Prostate gland (tissue), 2 donors: ENCODE results near the gene SPRING1. TPM values are rescaled to one million over a fixed set of nuclear protein-coding genes. Genes with fewer than 3 reads are reported as not detected.
"Not testable (repeated sequence)": the region's sequence is repeated elsewhere in the genome, so short reads cannot be mapped to it uniquely, and the experiment has no call there.

Source experiments
- DNase-seq: peaks from one replicate; pipeline ENCODE4 v3.0.0-alpha.2; 2019; ENCODE audit warnings: low spot score
- H3K27ac ChIP-seq, 2 donors: fragments of 200-600 bp; sonication (generic); 2 replicates each; pipeline ENCODE4 v1.5.1; 2017 to 2019
- H3K27me3 ChIP-seq: fragments of 200-600 bp; sonication (generic); replicated peaks from 2 replicates; pipeline ENCODE4 v1.5.1; 2019; ENCODE audit not compliant: insufficient read depth
- H3K36me3 ChIP-seq, 2 donors: fragments of 200-600 bp; sonication (generic); 1 replicate in 1 of 2; 2 replicates in 1 of 2; pipeline versions ENCODE4 v1.5.1 to v1.8.1; 2017 to 2019
- H3K4me1 ChIP-seq: fragments of 200-600 bp; sonication (generic); replicated peaks from 2 replicates; pipeline ENCODE4 v1.5.1; 2019
- H3K4me3 ChIP-seq, 2 donors: fragments of 200-600 bp; sonication (generic); 2 replicates each; pipeline ENCODE4 v1.5.1; 2017 to 2019
- H3K9me3 ChIP-seq: fragments of 200-600 bp; sonication (generic); 2 replicates; pipeline ENCODE4 v1.5.1; 2017
- POLR2A ChIP-seq: fragments of 450-650 bp; IDR thresholded peaks from one replicate; pipeline ENCODE4 v1.6.1; 2016; ENCODE audit warnings: antibody characterized with exemption, mild to moderate bottlenecking
- POLR2AphosphoS5 ChIP-seq: sonication (generic); formaldehyde crosslinking; IDR thresholded peaks from one replicate; pipeline ENCODE4 v1.6.1; 2017; ENCODE audit warnings: antibody characterized with exemption
- WGBS: methylation state at CpG from one replicate; pipeline ENCODE4 v1.1.5; 2018; 5-methylcytosine and 5-hydroxymethylcytosine counted together
- intact Hi-C: fragments of 100-400 bp; cut with DNase I; formaldehyde crosslinking; loops from one replicate; pipeline ENCODE4 v1.14.2; 2022
- total RNA-seq, 2 donors: library from RNA; depleted of rRNA; stranded (reverse); fragments of >200 nt; gene quantifications; one replicate each; pipeline ENCODE4 v1.1.0, GENCODE V29; 2016
- TF ChIP-seq, protein P1 (sequence below), 4 experiments: fragments of 200-600 bp in 2 of 4; fragments of 450-650 bp in 2 of 4; sonication (generic) in 2 of 4; IDR thresholded peaks; 1 replicate in 3 of 4; 2 replicates in 1 of 4; pipeline ENCODE4 v1.5.1; 2016 to 2019; ENCODE audit warnings: antibody characterized with exemption in 4 of 4, mild to moderate bottlenecking in 2 of 4, moderate library complexity in 2 of 4

SPRING1 gene
- total RNA-seq, 2 donors from 2014 or later, result 12.9 to 21.0 TPM

DNA sequence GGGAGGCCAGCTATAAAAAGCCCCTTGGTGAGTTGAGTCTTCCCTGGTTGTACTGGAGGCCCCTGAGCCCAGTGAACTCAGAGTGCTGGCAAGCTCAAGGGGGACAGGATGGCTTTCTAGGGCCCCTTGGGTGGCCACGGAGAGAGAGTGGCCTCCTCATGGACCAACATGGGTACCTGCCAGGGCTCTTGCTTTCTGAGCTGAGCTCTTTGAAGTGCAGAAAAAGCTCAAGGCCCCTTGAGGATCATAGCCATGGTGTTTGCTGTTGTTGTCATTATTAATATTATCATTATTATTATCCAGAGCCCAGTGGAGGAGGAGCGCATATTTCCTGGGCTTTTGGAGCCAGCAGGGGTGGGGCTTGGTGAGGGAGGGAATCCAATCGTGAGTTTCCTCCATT is 6.9 kb upstream of the SPRING1 start:
- DNase-seq, result no peak

DNA sequence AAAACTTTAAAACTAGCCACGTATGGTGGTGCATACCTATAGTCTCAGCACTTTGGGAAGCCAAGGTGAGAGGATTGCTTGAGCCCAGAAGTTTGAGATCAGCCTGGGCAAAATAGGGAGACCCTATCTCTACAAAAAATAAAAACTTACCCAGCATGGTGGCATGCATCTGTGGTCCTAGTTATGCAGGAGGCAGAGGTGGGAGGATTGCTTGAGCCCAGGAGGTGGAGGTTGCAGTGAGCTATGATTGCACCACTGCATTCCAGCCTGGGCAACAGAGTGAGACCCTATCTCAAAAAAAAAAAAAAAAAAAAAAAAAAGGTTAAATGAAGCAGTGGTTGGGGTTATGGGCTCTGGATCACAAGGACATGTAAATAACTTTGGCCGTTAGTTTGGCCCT is 4.9 kb upstream of the SPRING1 start:
- H3K27me3 ChIP-seq, intact Hi-C loops, H3K9me3 ChIP-seq, H3K36me3 ChIP-seq, H3K4me3 ChIP-seq, H3K27ac ChIP-seq, DNase-seq, H3K4me1 ChIP-seq: not testable (repeated sequence)
- WGBS, result 82% methylated on average over 2 of the region's 2 CpGs

More for the DNA sequence above, 6.9 kb upstream of the SPRING1 start:
- TF ChIP-seq POLR2A (no peak), POLR2AphosphoS5 (no peak)
- TF ChIP-seq, protein P1, sequence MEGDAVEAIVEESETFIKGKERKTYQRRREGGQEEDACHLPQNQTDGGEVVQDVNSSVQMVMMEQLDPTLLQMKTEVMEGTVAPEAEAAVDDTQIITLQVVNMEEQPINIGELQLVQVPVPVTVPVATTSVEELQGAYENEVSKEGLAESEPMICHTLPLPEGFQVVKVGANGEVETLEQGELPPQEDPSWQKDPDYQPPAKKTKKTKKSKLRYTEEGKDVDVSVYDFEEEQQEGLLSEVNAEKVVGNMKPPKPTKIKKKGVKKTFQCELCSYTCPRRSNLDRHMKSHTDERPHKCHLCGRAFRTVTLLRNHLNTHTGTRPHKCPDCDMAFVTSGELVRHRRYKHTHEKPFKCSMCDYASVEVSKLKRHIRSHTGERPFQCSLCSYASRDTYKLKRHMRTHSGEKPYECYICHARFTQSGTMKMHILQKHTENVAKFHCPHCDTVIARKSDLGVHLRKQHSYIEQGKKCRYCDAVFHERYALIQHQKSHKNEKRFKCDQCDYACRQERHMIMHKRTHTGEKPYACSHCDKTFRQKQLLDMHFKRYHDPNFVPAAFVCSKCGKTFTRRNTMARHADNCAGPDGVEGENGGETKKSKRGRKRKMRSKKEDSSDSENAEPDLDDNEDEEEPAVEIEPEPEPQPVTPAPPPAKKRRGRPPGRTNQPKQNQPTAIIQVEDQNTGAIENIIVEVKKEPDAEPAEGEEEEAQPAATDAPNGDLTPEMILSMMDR (IDR thresholded peaks at IDR 0.05), result no peak
- H3K4me3 ChIP-seq, result no peak overlapping the region
- H3K4me1 ChIP-seq, result no peaks in the 10 kb centered on the region
- intact Hi-C loops, result no loop called here
- no peaks in the 10 kb centered on the region for H3K36me3 ChIP-seq
- 55% methylated on average over 3 of the region's 3 CpGs for WGBS
- H3K9me3 ChIP-seq, result no peaks in the 10 kb centered on the region
- no peak overlapping the region for H3K27ac ChIP-seq
- H3K27me3 ChIP-seq, result no peaks in the 10 kb centered on the region

DNA sequence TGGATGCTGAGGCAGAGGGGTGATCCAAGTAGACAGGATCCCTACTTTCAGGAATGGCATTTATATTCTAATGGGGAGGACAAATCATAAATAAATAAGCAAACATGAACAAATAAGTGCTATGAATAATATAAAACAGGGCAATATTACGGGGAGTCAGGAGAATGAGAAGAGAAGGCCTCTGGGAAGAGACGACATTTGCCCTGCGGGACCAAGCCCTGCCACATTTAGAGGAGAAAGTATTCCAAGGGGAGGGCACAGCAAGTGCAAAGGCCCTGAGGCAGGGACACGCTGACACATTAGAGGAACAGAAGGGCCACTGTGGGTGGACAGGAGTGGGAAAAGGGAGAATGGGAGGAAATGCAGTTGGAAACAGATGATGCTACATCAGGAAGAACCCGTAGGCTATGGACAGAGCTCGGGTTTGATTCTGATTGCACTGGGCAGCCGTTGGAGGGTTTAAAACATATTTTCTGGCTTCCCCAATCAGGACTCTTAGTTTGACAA is 1.6 kb upstream of the SPRING1 start:
- TF ChIP-seq POLR2A (no peak), POLR2AphosphoS5 (no peak)
- TF ChIP-seq, protein P1 (IDR thresholded peaks at IDR 0.05), result no peak
- WGBS, result 90% methylated on average over 7 of the region's 7 CpGs
- Histone ChIP-seq H3K36me3 (no peaks in the 10 kb centered on the region), H3K4me1 (peaks cover 8% of the 10 kb centered on the region), H3K9me3 (no peaks in the 10 kb centered on the region), H3K27me3 (no peaks in the 10 kb centered on the region), H3K27ac (no peak overlapping the region), H3K4me3 (no peak overlapping the region)
- intact Hi-C loops, result loop anchor here (5.0 kb wide), 1 partner anchor 78 kb away; no protein-coding TSS in a partner anchor
- DNase-seq, result no peak

DNA sequence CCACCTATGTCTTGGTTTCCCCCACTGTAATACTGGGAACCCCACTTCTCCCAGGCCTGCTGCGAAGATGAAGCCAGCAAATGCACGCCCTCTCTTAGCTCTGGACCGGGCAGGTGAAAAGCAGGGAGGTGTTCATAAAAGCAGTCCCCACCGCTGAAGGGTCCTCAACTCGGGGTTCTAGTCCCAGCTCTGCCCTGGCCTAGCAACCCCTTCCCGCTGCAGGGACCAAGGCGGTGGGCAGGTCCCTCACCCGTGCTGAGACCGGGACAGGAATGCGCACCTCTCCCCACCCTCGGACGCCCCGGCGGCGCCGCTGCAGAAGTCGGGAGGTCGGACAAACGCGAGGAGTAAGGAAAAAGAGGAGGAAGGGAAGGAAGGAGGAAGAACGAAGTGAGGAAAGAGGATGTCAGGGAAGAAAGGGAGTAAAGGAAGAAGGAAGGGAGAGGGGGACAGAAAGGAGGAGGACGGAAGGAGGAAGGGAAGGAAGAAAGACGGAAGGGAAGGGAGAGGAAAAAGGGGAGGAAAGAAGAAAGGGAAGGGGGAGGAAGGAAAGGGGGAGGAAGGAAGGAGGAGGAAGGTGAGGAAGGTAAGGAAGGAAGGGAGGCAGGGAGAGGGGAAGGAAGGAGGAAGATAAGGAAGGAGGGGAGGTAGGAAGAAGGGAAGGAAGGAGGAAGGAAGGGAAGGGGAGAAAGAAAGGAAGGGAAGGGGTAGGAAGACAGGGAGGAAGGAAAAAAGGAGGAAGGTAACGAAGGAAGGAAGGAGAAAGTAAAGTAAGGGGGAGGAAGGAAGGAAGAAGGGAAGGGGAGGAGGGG is 701 bp downstream of the SPRING1 start:
- intact Hi-C loops, result loop anchor here (5.0 kb wide), 1 partner anchor 80 kb away; no protein-coding TSS in a partner anchor
- H3K27me3 ChIP-seq, result no peaks in the 10 kb centered on the region
- H3K36me3 ChIP-seq, result no peaks in the 10 kb centered on the region
- no peaks in the 10 kb centered on the region for H3K9me3 ChIP-seq
- WGBS, result 2% methylated on average over 24 of the region's 24 CpGs
- no peak for TF ChIP-seq POLR2AphosphoS5
- TF ChIP-seq, protein P1 (IDR thresholded peaks at IDR 0.05), result no peak
- no peak for DNase-seq
- peak overlapping the region; percentile 85 to 86 for H3K4me3 ChIP-seq
- H3K4me1 ChIP-seq, result peaks cover 8% of the 10 kb centered on the region
- H3K27ac ChIP-seq, result peak overlapping the region; percentile 45 to 69

DNA sequence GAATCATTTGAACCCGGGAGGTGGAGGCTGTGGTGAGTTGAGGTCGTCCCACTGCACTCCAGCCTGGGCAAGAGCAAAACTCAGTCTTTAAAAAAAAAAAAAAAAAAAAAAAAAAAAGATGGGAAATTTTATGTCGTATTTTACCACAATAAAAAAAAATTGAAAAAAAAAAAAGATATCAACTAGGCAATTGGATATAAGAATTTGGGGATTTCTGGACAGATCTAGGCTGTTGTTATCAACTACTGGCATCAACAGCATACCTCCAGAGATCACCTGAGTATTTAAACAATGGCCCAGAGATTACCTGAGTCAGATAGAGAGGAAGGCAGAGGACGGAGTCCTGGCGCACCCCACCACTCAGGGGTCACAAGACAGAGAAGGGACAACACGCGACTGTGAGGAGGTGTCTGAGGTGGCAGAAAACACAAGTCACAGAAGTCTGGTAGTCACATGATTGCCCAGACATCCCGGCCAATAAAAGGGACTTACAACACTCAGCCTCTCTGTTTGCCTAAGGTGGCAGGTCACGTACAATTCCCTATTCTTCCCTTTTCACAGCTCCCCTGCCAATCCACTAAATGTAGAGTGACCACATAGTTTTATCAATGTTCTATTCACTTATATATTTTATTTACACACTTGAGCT is 1.8 kb downstream of the SPRING1 start:
- Histone ChIP-seq H3K4me3 (no peak overlapping the region), H3K27ac (no peak overlapping the region), H3K27me3 (no peaks in the 10 kb centered on the region), H3K4me1 (peaks cover 8% of the 10 kb centered on the region), H3K36me3 (no peaks in the 10 kb centered on the region), H3K9me3 (no peaks in the 10 kb centered on the region)
- 71% methylated on average over 9 of the region's 9 CpGs for WGBS
- TF ChIP-seq POLR2A (no peak), POLR2AphosphoS5 (no peak)
- TF ChIP-seq, protein P1 (IDR thresholded peaks at IDR 0.05), result no peak
- intact Hi-C loops, result loop anchor here (5.0 kb wide), 1 partner anchor 81 kb away; no protein-coding TSS in a partner anchor
- DNase-seq, result no peak
